Kasumi-1 (cell line): ENCODE measurements around the gene MRE11.
"Not testable (repeated sequence)": the region's sequence is repeated elsewhere in the genome, so short reads cannot be mapped to it uniquely, and the experiment has no call there.

Source experiments
- DNase-seq, 2 experiments: peaks; one replicate each; lab custom pipeline; 2025; lab: John Stamatoyannopoulos, UW

The MRE11 gene

GRCh38 chr11:94506513-94506912 lies 12.9 kb upstream of the MRE11 start:
- DNase-seq, result not testable (repeated sequence)

GRCh38 chr11:94504689-94505293 lies 11.1 kb upstream of the MRE11 start:
- peak; percentile 73 to 74 for DNase-seq

- no peak for DNase-seq
These were observed 7.9 kb upstream of the MRE11 start for GRCh38 chr11:94501522-94501921.

- DNase-seq, result no peak
These were observed 6.5 kb upstream of the MRE11 start for GRCh38 chr11:94500181-94500580.

GRCh38 chr11:94494126-94494680 lies 559 bp upstream of the MRE11 start:
- DNase-seq, result peak; percentile 43 to 59

GRCh38 chr11:94486068-94486467 lies 7.6 kb downstream of the MRE11 start:
- DNase-seq, result no peak

GRCh38 chr11:94481342-94481741 lies 12.3 kb downstream of the MRE11 start:
- no peak for DNase-seq

- DNase-seq, result peak; percentile 56 to 68
These were observed 16.0 kb downstream of the MRE11 start for GRCh38 chr11:94477624-94478023.

GRCh38 chr11:94472916-94473799 lies 20.5 kb downstream of the MRE11 start:
- DNase-seq, result peak; percentile 84 to 93

- DNase-seq, result no peak
These were observed 24.2 kb downstream of the MRE11 start for GRCh38 chr11:94469416-94469815.

- no peak for DNase-seq
These were observed 34.1 kb downstream of the MRE11 start for GRCh38 chr11:94459576-94459975.

- DNase-seq, result no peak
These were observed 36.3 kb downstream of the MRE11 start for GRCh38 chr11:94457118-94458029.

- no peak for DNase-seq
These were observed 37.8 kb downstream of the MRE11 start for GRCh38 chr11:94455861-94456260.

- no peak for DNase-seq
These were observed 39.3 kb downstream of the MRE11 start for GRCh38 chr11:94454301-94454700.

- DNase-seq, result no peak
These were observed 40.7 kb downstream of the MRE11 start for GRCh38 chr11:94452988-94453387.

GRCh38 chr11:94450048-94450447 lies 43.6 kb downstream of the MRE11 start:
- DNase-seq, result no peak

GRCh38 chr11:94449437-94449836 lies 44.2 kb downstream of the MRE11 start:
- no peak for DNase-seq

GRCh38 chr11:94449029-94449428 lies 44.6 kb downstream of the MRE11 start:
- no peak for DNase-seq

- DNase-seq, result no peak
These were observed 46.5 kb downstream of the MRE11 start for GRCh38 chr11:94447149-94447548.

- no peak for DNase-seq
These were observed 48.0 kb downstream of the MRE11 start for GRCh38 chr11:94445641-94446040.

- DNase-seq, result no peak
These were observed 60.6 kb downstream of the MRE11 start for GRCh38 chr11:94433049-94433448.

GRCh38 chr11:94424662-94425061 lies 69.0 kb downstream of the MRE11 start:
- no peak for DNase-seq
